ENCODE measurements around the gene TNK2. TPM values are rescaled to one million over a fixed set of nuclear protein-coding genes. Genes with fewer than 3 reads are reported as not detected.

TNK2 gene
- total and polyA plus RNA-seq, 2 of the 13 experiments (the other 11 are each of a cell fraction or from before 2014, with no cell fraction given) = 4.6 to 5.8 TPM

GRCh38 chr3:195828762-195829161 lies 79.6 kb downstream of the TNK2 start (continued):
- TF ChIP-seq NCOA5 (CRISPR knock-in tag; IDR thresholded peaks at IDR 0.05) = no peak
- TF ChIP-seq GPN1 (CRISPR knock-in tag; IDR thresholded peaks at IDR 0.05; ENCODE audit: borderline replicate concordance) = no peak
- TF ChIP-seq ZNF44 (CRISPR knock-in tag; IDR thresholded peaks at IDR 0.05) = no peak
- no peak for TF ChIP-seq TBX2 (CRISPR knock-in tag; IDR thresholded peaks at IDR 0.05; ENCODE audit: borderline replicate concordance)

- H3K9me3 ChIP-seq (ENCODE audit: low read length) = no peaks in the 10 kb centered on the region
- no peaks in the 10 kb centered on the region for H3K4me1 ChIP-seq (ENCODE audit: insufficient read depth, low read length)
- FAIRE-seq (no peak), DNase-seq (ENCODE audit: low spot score) (no peak), ATAC-seq (no peak)
- H3K79me2 ChIP-seq (ENCODE audit: insufficient read depth, low read length) = no peaks in the 10 kb centered on the region
- H3K9ac ChIP-seq (ENCODE audit: insufficient read depth, low read depth, low read length) = no peak overlapping the region
- no peaks in the 10 kb centered on the region for H4K20me1 ChIP-seq (ENCODE audit: insufficient read depth, low read length)
- H2AFZ ChIP-seq (ENCODE audit: low read length) = no peak overlapping the region
- intact Hi-C loops (cut with micrococcal nuclease; ENCODE audit: unreplicated experiment) = no loop called here
- CTCF ChIA-PET (ENCODE audit: low intra/inter-chr PET ratio, low total read pairs) = no interaction called here
- no TSS peak for BruUV-seq (replicated peaks)
- no peak overlapping the region for H3K4me2 ChIP-seq (ENCODE audit: low read depth, low read length)
- H3K27ac ChIP-seq (ENCODE audit: extremely low read length, insufficient read depth, low read length) = no peak overlapping the region
- no peak overlapping the region for H3K4me3 ChIP-seq (replicated peaks in 1 of 3; ENCODE audit: insufficient read depth in 1 of 3, low read depth in 2 of 3, low read length in 3 of 3)
- in situ Hi-C loops (cut with HindIII; ENCODE audit: extremely low pct_ligation_motif_present, low pct_unique_long_range_greater_than_20kb) = no loop called here
- POLR2A ChIA-PET = no interaction called here
- no peaks in the 10 kb centered on the region for H3K36me3 ChIP-seq (replicated peaks in 1 of 2; ENCODE audit: control insufficient read depth in 1 of 2, insufficient read depth in 2 of 2, low read length in 2 of 2)
- H3K27me3 ChIP-seq (ENCODE audit: control insufficient read depth in 1 of 2, insufficient read depth in 2 of 2, low read length in 2 of 2) = peaks cover 5 to 45% of the 10 kb centered on the region in 2 experiments; a peak in 4 of 5 replicates
- WGBS (ENCODE audit: low lambda C conversion rate) = 64% methylated on average over 40 of the region's 47 CpGs
- TF ChIP-seq ZNF546 (CRISPR knock-in tag; conservative IDR thresholded peaks at IDR 0.05) (no peak), SATB2 (CRISPR knock-in tag; IDR thresholded peaks at IDR 0.05) (no peak), ZSCAN12 (CRISPR knock-in tag; IDR thresholded peaks at IDR 0.05) (no peak), ZNF367 (CRISPR knock-in tag; IDR thresholded peaks at IDR 0.05; ENCODE audit: borderline replicate concordance) (no peak), ETV6 (CRISPR knock-in tag; conservative IDR thresholded peaks at IDR 0.05) (no peak), HBP1 (CRISPR knock-in tag; IDR thresholded peaks at IDR 0.05; ENCODE audit: low read depth) (no peak), FOXO4 (CRISPR knock-in tag; conservative IDR thresholded peaks at IDR 0.05) (no peak), ZNF142 (CRISPR knock-in tag; IDR thresholded peaks at IDR 0.05) (no peak), ESRRA (CRISPR knock-in tag; IDR thresholded peaks at IDR 0.05; ENCODE audit: low read depth) (no peak), ZNF674 (CRISPR knock-in tag; IDR thresholded peaks at IDR 0.05; ENCODE audit: low read depth) (no peak)
Observed at GRCh38 chr3:195825857-195826804, 82.2 kb downstream of the TNK2 start.
